Measurements from ENCODE around the gene APEX1. TPM values are rescaled to one million over a fixed set of nuclear protein-coding genes. Genes with fewer than 3 reads are reported as not detected.

The APEX1 gene
- total RNA-seq, 2 donors from 2014 or later: 113 to 178 TPM

- DNase-seq (ENCODE audit: low spot score): no peak
- H3K27ac ChIP-seq: no peak overlapping the region
- intact Hi-C loops (cut with DNase I): no loop called here
These were observed 35.6 kb upstream of the APEX1 start for GRCh38 chr14:20419419-20419818.

DNA sequence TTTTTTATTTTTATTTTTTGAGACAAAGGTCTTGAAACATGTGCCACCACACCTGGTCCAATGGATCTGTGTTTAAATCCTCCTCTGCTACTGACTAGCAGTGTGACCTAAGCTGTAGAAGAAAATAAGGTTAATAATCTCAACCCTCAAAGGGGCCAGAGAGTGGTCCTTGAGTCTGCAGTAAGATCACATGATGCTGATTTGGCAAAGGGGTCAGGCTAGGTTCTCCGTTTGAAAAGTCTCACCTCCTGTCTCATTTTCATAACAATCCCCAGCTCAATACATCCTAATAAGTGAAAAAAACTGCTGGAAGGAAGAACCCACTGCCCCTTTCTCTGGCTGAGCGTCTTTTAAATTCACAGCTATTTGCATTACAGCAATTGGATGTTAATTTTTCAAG lies 33.8 kb upstream of the APEX1 start:
- WGBS: 41% methylated on average over 2 of the region's 2 CpGs
- Histone ChIP-seq H3K4me1 (replicated peaks) (no peaks in the 10 kb centered on the region), H3K27me3 (replicated peaks; ENCODE audit: insufficient read depth) (no peaks in the 10 kb centered on the region), H3K27ac (no peak overlapping the region), H3K36me3 (no peaks in the 10 kb centered on the region), H3K9me3 (no peaks in the 10 kb centered on the region), H3K4me3 (no peak overlapping the region)
- TF ChIP-seq CTCF (IDR thresholded peaks at IDR 0.05): no peak
- no peak for TF ChIP-seq POLR2AphosphoS5 (IDR thresholded peaks at IDR 0.05)
- no peak for TF ChIP-seq POLR2A (IDR thresholded peaks at IDR 0.05)
- intact Hi-C loops (cut with DNase I): no loop called here
- no peak for DNase-seq (ENCODE audit: low spot score)

More at GRCh38 chr14:20419419-20419818, 35.6 kb upstream of the APEX1 start:
- H3K9me3 ChIP-seq: no peaks in the 10 kb centered on the region
- TF ChIP-seq POLR2A (IDR thresholded peaks at IDR 0.05): no peak
- no peak for TF ChIP-seq POLR2AphosphoS5 (IDR thresholded peaks at IDR 0.05)
- TF ChIP-seq CTCF (IDR thresholded peaks at IDR 0.05): no peak
- H3K4me3 ChIP-seq: no peak overlapping the region
- no peaks in the 10 kb centered on the region for H3K4me1 ChIP-seq (replicated peaks)
- H3K27me3 ChIP-seq (replicated peaks; ENCODE audit: insufficient read depth): no peaks in the 10 kb centered on the region
- H3K36me3 ChIP-seq: no peaks in the 10 kb centered on the region
- 76% methylated on average over 1 of the region's 1 CpG for WGBS

- no peaks in the 10 kb centered on the region for H3K9me3 ChIP-seq
- TF ChIP-seq CTCF (IDR thresholded peaks at IDR 0.05) (no peak), POLR2AphosphoS5 (IDR thresholded peaks at IDR 0.05) (no peak), POLR2A (IDR thresholded peaks at IDR 0.05) (no peak)
- no peaks in the 10 kb centered on the region for H3K27me3 ChIP-seq (replicated peaks; ENCODE audit: insufficient read depth)
- no peak overlapping the region for H3K27ac ChIP-seq
- H3K36me3 ChIP-seq: no peaks in the 10 kb centered on the region
- no peaks in the 10 kb centered on the region for H3K4me1 ChIP-seq (replicated peaks)
- no peak overlapping the region for H3K4me3 ChIP-seq
- 23% methylated on average over 2 of the region's 2 CpGs for WGBS
- intact Hi-C loops (cut with DNase I): no loop called here
- DNase-seq (ENCODE audit: low spot score): no peak
These were observed 32.1 kb upstream of the APEX1 start for GRCh38 chr14:20422886-20423285.

- Histone ChIP-seq H3K27me3 (replicated peaks; ENCODE audit: insufficient read depth) (no peaks in the 10 kb centered on the region), H3K36me3 (no peaks in the 10 kb centered on the region), H3K4me1 (replicated peaks) (no peaks in the 10 kb centered on the region), H3K27ac (no peak overlapping the region), H3K4me3 (no peak overlapping the region), H3K9me3 (no peaks in the 10 kb centered on the region)
- intact Hi-C loops (cut with DNase I): no loop called here
- TF ChIP-seq POLR2AphosphoS5 (IDR thresholded peaks at IDR 0.05) (no peak), CTCF (IDR thresholded peaks at IDR 0.05) (no peak), POLR2A (IDR thresholded peaks at IDR 0.05) (no peak)
- no peak for DNase-seq (ENCODE audit: low spot score)
- 32% methylated on average over 2 of the region's 2 CpGs for WGBS
These were observed 30.2 kb upstream of the APEX1 start for GRCh38 chr14:20424851-20425250.

DNA sequence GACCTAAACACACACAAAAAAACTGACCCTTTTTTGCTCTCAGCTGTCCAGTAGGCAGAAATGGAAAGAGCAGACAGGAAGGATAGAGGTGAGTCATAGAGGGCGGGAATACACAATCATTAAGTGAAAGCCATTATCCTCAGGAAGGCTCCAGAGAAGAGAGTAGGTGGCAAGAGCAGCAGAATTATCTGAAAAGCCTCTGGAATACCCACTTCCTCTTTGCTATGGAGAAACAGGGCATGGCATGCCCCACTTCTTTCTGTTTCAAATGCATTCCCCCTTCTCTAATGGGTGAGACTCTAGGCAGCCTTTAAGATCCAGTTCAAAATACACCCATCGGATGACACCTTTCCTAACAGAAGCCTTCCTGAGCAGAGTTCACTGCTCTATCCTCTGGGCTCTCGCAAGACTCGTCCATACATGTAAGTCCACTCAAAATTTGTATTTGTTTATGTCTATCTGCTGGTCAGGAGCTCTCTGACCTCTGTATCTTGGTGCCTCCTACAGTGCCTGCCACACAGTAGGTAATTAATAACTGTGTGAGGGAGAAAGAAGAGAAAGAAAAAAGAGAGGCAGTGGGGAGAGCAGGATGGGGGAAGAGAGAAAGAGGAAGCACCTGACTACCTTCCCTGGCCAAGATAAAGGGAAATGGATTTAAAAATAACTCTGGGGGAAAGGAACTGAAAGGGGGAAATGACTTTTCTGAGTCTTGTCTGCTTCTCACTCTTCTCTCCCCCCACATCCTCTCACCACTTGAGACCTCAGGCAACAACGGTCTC lies 27.6 kb upstream of the APEX1 start:
- Histone ChIP-seq H3K27ac (no peak overlapping the region), H3K27me3 (replicated peaks; ENCODE audit: insufficient read depth) (no peaks in the 10 kb centered on the region), H3K36me3 (no peaks in the 10 kb centered on the region), H3K4me1 (replicated peaks) (no peaks in the 10 kb centered on the region), H3K9me3 (no peaks in the 10 kb centered on the region), H3K4me3 (no peak overlapping the region)
- TF ChIP-seq CTCF (IDR thresholded peaks at IDR 0.05) (no peak), POLR2A (IDR thresholded peaks at IDR 0.05) (no peak), POLR2AphosphoS5 (IDR thresholded peaks at IDR 0.05) (no peak)
- DNase-seq (ENCODE audit: low spot score): no peak
- WGBS: 75% methylated on average over 5 of the region's 5 CpGs
- intact Hi-C loops (cut with DNase I): no loop called here

Measured in prostate gland (tissue), 2 donors.